ENCODE results near the gene FYTTD1.
A peak's percentile ranks its signal among the peaks of the same experiment; 100 is the strongest.

FYTTD1 gene

DNA sequence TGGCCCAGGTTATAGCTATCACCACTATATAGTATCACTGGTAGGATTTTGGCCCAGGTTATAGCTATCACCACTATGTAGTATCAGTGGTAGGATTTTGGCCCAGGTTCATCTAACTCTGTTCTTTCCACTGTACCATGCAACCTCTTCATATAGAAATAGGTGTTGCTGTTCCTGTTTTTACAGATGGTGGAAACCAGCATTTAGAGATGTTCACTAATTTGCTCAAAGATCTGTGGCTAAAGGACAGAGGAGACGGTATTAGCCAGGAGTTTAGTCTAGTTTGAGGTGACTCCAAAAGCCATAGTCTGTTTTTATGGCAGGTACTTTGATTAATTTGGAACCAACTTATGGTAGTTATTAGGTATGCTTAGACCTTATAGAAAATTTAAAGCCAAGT lies 44.4 kb downstream of the FYTTD1 start:
- H3K4me3 ChIP-seq (ENCODE audit: low read depth in 1 of 2, low read length in 2 of 2) = no peak overlapping the region
- no peaks in the 10 kb centered on the region for H3K27me3 ChIP-seq (ENCODE audit: low read depth, low read length)
- H3K4me1 ChIP-seq (ENCODE audit: control insufficient read depth in 1 of 2, insufficient read depth in 2 of 2, low read length in 2 of 2) = peaks cover 0 to 27% of the 10 kb centered on the region in 2 donors
- no peak overlapping the region for H3K27ac ChIP-seq (ENCODE audit: low read length)
- H3K36me3 ChIP-seq (ENCODE audit: control insufficient read depth in 1 of 2, insufficient read depth in 2 of 2, low read length in 2 of 2) = peaks cover 0 to 9% of the 10 kb centered on the region in 2 donors
- no peaks in the 10 kb centered on the region for H3K9me3 ChIP-seq (ENCODE audit: control insufficient read depth in 1 of 2, low read length in 2 of 2)

DNA sequence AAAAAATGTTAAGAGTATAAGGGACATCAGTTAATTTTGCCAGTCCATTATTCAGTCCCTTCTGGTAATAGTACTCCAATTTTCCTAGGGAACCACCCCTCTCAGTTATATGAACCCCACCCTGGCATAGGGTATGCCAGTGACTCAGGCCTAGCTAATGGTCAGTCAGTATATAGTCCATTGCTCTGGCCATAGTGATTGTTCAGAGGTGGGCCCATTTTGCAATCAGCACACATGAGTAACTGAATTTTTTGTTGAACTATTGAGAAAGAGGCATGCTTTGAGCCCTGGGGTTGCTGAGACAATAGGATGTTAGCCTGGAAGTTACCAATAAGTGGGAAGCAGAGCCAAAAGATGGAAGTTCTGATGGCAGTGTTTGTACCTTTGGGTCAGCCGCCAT lies 45.5 kb downstream of the FYTTD1 start:
- Histone ChIP-seq H3K27ac (ENCODE audit: low read length) (no peak overlapping the region), H3K4me3 (ENCODE audit: low read depth in 1 of 2, low read length in 2 of 2) (no peak overlapping the region), H3K4me1 (ENCODE audit: control insufficient read depth in 1 of 2, insufficient read depth in 2 of 2, low read length in 2 of 2) (peaks cover 0 to 29% of the 10 kb centered on the region in 2 donors), H3K36me3 (ENCODE audit: control insufficient read depth in 1 of 2, insufficient read depth in 2 of 2, low read length in 2 of 2) (peaks cover 0 to 9% of the 10 kb centered on the region in 2 donors), H3K27me3 (ENCODE audit: low read depth, low read length) (no peaks in the 10 kb centered on the region), H3K9me3 (ENCODE audit: control insufficient read depth in 1 of 2, low read length in 2 of 2) (no peaks in the 10 kb centered on the region)

DNA sequence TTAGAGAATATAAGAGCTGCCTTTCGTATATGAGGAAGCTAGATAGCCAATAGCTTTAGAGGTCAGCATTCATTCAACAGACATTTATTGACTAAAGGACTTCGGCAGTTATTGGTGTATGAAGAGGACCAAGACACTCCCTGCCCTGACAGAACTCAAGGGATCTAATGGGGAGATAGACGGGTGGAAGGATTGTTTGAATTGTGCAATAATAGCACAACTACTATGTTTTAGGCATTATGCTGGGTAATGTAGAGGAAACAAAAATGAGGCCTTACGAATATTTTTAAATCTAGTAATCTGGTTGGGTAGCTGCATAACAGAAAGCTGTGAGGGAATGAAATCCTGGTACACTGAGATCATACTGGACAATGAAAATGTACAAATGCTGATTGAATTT lies 46.4 kb downstream of the FYTTD1 start:
- peaks cover 0 to 8% of the 10 kb centered on the region in 2 donors for H3K36me3 ChIP-seq (ENCODE audit: control insufficient read depth in 1 of 2, insufficient read depth in 2 of 2, low read length in 2 of 2)
- H3K9me3 ChIP-seq (ENCODE audit: control insufficient read depth in 1 of 2, low read length in 2 of 2) = no peaks in the 10 kb centered on the region
- H3K4me1 ChIP-seq (ENCODE audit: control insufficient read depth in 1 of 2, insufficient read depth in 2 of 2, low read length in 2 of 2) = peaks cover 0 to 29% of the 10 kb centered on the region in 2 donors
- H3K4me3 ChIP-seq (ENCODE audit: low read depth in 1 of 2, low read length in 2 of 2) = no peak overlapping the region
- H3K27me3 ChIP-seq (ENCODE audit: low read depth, low read length) = no peaks in the 10 kb centered on the region
- H3K27ac ChIP-seq (ENCODE audit: low read length) = no peak overlapping the region

DNA sequence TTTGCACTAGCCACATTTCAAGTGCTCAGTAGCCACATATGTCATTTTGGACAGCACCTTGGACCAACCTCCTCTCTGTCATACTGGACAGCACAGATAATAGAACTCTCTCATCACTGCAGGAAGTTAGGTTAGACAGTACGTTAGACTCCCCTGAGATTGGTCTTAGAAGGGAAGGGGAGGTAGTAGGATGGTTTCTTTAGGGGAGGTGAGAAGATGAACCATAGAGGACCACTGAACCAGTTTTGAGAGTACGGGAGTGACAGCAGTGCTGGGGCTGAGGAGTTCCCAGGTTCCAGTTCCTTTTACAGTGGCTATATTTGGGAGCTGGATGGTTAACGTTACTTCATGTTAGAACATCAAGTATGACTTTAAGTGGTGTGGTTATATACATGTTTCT lies 49.2 kb downstream of the FYTTD1 start:
- H3K27ac ChIP-seq (ENCODE audit: low read length) = no peak overlapping the region
- no peaks in the 10 kb centered on the region for H3K9me3 ChIP-seq (ENCODE audit: control insufficient read depth in 1 of 2, low read length in 2 of 2)
- H3K36me3 ChIP-seq (ENCODE audit: control insufficient read depth in 1 of 2, insufficient read depth in 2 of 2, low read length in 2 of 2) = no peaks in the 10 kb centered on the region
- no peaks in the 10 kb centered on the region for H3K27me3 ChIP-seq (ENCODE audit: low read depth, low read length)
- peaks cover 0 to 25% of the 10 kb centered on the region in 2 donors for H3K4me1 ChIP-seq (ENCODE audit: control insufficient read depth in 1 of 2, insufficient read depth in 2 of 2, low read length in 2 of 2)
- H3K4me3 ChIP-seq (ENCODE audit: low read depth in 1 of 2, low read length in 2 of 2) = no peak overlapping the region

DNA sequence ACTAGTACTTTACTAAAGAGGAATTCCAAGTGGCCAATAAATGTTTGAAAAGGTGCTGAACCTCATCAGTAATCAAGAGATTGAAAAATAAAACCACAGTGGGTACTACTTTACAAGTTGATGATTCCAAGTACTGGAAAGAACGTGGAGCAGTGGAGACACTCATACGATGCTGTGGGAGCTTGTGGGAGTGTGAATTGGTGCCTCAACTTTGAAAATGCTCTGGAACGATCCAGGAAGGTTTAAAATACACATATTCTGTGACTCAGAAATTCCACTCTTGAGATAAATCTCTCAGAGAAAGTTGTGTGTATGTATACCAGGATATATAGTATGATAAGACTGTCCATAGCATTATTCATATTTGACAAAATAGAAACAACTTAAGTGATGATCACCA lies 50.7 kb downstream of the FYTTD1 start:
- H3K27ac ChIP-seq (ENCODE audit: low read length) = no peak overlapping the region
- H3K27me3 ChIP-seq (ENCODE audit: low read depth, low read length) = no peaks in the 10 kb centered on the region
- H3K36me3 ChIP-seq (ENCODE audit: control insufficient read depth in 1 of 2, insufficient read depth in 2 of 2, low read length in 2 of 2) = no peaks in the 10 kb centered on the region
- peaks cover 0 to 24% of the 10 kb centered on the region in 2 donors for H3K4me1 ChIP-seq (ENCODE audit: control insufficient read depth in 1 of 2, insufficient read depth in 2 of 2, low read length in 2 of 2)
- H3K9me3 ChIP-seq (ENCODE audit: control insufficient read depth in 1 of 2, low read length in 2 of 2) = no peaks in the 10 kb centered on the region
- no peak overlapping the region for H3K4me3 ChIP-seq (ENCODE audit: low read depth in 1 of 2, low read length in 2 of 2)

DNA sequence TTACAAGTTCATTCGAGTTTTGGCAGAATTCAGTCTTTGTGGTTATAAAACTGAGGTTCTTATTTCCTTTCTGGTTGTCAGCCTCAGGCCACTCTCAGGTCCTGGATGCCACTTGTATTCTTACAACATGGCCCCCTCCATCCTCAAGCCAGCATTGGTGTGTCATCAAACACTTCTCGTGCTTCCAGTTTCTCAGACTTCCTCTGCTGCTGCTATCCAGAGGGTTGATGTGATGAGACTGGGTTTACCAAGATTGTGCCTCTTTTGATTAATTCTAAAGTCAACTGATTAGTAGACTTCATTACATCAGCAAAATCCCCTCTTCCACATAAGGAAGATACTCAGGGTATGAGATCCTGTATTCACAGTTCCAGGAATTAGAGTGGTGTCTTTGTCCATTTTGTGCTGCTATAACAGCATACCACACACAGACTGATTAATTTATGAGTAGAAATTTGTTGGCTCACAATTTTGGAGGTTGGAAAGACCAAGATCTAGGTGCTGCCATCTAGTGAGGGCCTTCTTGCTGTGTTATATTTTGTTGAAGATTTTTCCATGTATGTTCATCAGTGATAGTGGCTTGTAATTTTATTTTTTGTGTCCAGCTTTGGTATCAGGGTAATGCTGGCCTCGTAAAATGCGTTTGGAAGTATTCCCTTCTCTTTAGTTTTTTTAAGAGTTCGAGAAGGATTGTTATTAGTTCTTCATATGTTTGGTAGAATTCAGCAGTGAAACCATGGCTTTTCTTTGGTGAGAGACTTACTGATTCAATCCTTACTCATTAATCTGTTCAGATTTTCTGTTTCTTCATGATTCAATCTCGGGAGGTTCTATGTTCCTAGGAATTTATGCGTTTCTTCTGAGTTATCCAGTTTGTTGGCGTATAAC lies 52.5 kb downstream of the FYTTD1 start:
- Histone ChIP-seq H3K4me3 (ENCODE audit: low read depth in 1 of 2, low read length in 2 of 2) (no peak overlapping the region), H3K9me3 (ENCODE audit: control insufficient read depth in 1 of 2, low read length in 2 of 2) (no peaks in the 10 kb centered on the region), H3K27ac (ENCODE audit: low read length) (peak overlapping the region; percentile 22), H3K36me3 (ENCODE audit: control insufficient read depth in 1 of 2, insufficient read depth in 2 of 2, low read length in 2 of 2) (no peaks in the 10 kb centered on the region), H3K4me1 (ENCODE audit: control insufficient read depth in 1 of 2, insufficient read depth in 2 of 2, low read length in 2 of 2) (peaks cover 0 to 23% of the 10 kb centered on the region in 2 donors), H3K27me3 (ENCODE audit: low read depth, low read length) (no peaks in the 10 kb centered on the region)

DNA sequence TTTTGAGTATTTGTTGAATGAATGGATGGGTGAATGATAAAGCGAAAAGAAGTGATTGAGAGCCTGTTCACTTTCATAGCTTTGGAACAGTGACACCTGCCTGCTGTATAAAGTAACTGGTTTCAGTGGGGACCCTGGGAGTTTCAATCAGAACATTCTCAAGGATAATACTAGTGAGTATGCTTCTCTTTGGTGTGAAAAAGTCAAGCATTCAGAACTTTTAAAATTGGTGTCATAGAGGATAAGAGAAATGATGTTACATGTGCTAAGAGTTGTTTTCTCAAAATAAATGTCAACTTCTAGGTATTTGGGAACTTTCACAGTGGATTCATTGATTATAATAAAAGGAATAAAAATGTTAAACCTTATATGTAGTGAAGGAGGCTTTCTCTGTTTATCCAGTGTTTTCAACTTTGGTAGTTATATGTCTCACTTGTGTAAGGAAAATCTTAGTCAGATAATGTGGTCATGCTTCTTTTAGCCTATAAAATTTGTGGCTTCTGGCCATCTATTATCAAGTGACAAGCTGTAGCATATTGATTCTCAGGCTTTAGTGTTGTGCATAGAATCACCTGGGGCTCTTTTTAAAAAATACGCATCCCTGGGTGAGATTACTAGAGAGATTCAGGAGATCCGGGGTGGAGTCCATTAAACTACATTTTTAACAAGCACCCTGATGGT lies 53.2 kb downstream of the FYTTD1 start:
- Histone ChIP-seq H3K27ac (ENCODE audit: low read length) (no peak overlapping the region), H3K4me3 (ENCODE audit: low read depth in 1 of 2, low read length in 2 of 2) (no peak overlapping the region), H3K36me3 (ENCODE audit: control insufficient read depth in 1 of 2, insufficient read depth in 2 of 2, low read length in 2 of 2) (no peaks in the 10 kb centered on the region), H3K4me1 (ENCODE audit: control insufficient read depth in 1 of 2, insufficient read depth in 2 of 2, low read length in 2 of 2) (peaks cover 0 to 24% of the 10 kb centered on the region in 2 donors), H3K9me3 (ENCODE audit: control insufficient read depth in 1 of 2, low read length in 2 of 2) (no peaks in the 10 kb centered on the region), H3K27me3 (ENCODE audit: low read depth, low read length) (no peaks in the 10 kb centered on the region)

DNA sequence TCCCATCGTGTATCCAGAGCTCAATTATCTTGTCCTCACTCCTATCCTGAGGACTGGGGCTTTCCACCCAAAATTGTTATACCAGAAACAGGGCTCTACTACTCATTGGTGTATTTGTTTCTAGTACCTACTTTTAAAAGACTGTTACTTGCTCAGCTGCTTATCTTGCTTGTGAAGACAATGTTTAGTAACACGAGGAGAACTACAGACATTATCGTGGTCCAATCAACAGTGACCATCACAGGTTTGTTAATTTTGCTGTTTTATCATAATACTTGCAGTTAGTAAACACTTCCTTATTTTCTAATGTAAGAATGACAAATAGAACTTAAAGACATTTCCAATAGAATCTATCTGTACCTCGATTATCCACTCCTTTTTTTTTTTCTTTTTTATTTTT lies 54.8 kb downstream of the FYTTD1 start:
- Histone ChIP-seq H3K4me1 (ENCODE audit: control insufficient read depth in 1 of 2, insufficient read depth in 2 of 2, low read length in 2 of 2) (peaks cover 2 to 28% of the 10 kb centered on the region in 2 donors), H3K36me3 (ENCODE audit: control insufficient read depth in 1 of 2, insufficient read depth in 2 of 2, low read length in 2 of 2) (no peaks in the 10 kb centered on the region), H3K4me3 (ENCODE audit: low read depth in 1 of 2, low read length in 2 of 2) (no peak overlapping the region), H3K27me3 (ENCODE audit: low read depth, low read length) (no peaks in the 10 kb centered on the region), H3K9me3 (ENCODE audit: control insufficient read depth in 1 of 2, low read length in 2 of 2) (no peaks in the 10 kb centered on the region), H3K27ac (ENCODE audit: low read length) (no peak overlapping the region)

DNA sequence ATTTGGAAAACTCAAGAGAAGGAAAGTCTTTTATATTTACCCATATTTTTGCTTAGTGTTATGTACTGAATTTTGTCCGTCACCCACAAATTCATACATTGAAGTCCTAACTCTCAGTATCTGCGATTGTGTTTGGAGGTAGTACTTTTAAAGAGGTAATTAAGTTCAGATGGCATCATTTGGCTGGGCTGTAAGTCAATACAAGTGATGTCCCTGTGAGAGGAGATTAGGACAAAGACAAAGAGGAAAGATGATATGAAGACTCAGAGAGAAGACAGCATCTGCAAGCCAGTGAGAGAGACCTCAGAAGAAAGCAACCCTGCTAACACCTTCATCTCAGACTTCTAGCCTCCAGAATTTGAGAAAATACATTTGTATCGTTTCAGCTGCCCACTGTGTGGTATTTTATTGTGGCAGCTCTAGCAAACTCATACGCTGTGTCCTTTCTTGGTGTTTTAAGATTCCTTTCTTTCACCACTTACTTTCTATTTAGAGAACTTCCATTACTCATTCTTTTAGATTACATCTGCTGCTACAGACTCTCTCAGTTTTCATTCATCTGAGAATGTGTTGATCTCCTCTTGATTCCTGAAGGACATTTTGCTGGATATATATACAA lies 58.4 kb downstream of the FYTTD1 start:
- H3K27ac ChIP-seq (ENCODE audit: low read length) = peak overlapping the region; percentile 77
- H3K27me3 ChIP-seq (ENCODE audit: low read depth, low read length) = no peaks in the 10 kb centered on the region
- H3K4me1 ChIP-seq (ENCODE audit: control insufficient read depth in 1 of 2, insufficient read depth in 2 of 2, low read length in 2 of 2) = peaks cover 4 to 27% of the 10 kb centered on the region in 2 donors

DNA sequence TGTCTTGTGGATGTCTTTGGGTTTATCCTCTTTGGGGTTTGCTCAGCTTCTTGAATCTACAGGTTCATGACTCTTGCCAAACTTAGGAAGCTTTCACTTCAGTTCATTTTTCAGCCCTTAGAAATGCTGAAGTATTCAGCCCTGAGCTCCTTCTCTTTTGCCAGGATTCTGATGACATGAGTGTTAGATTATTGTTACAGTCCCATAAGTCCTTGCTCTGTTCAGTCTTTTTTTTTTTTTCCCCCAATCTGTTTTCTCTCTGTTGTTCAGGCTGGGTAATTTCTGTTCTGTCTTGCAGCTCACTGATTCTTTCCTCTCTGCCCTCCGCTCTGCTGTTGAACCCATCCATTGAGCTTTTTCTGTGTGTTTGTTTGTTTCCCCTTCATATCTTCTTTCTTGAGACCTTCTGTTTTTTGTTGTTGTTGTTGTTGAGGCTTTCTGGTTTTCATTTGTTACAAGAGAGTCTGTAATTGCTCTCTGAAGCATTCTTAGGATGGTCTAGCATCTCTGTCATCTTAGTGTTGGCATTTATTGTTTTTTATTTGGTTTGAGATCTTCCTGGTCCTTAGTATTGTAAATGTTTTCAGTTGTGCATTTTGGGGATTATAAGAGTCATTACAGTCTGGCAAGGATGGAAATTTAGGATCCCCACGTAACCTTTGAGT lies 59.8 kb downstream of the FYTTD1 start:
- Histone ChIP-seq H3K27me3 (ENCODE audit: low read depth, low read length) (no peaks in the 10 kb centered on the region), H3K9me3 (ENCODE audit: control insufficient read depth in 1 of 2, low read length in 2 of 2) (no peaks in the 10 kb centered on the region), H3K4me1 (ENCODE audit: control insufficient read depth in 1 of 2, insufficient read depth in 2 of 2, low read length in 2 of 2) (peaks cover 4 to 25% of the 10 kb centered on the region in 2 donors), H3K4me3 (ENCODE audit: low read depth in 1 of 2, low read length in 2 of 2) (no peak overlapping the region), H3K36me3 (ENCODE audit: control insufficient read depth in 1 of 2, insufficient read depth in 2 of 2, low read length in 2 of 2) (no peaks in the 10 kb centered on the region), H3K27ac (ENCODE audit: low read length) (peak overlapping the region; percentile 78)

More for the DNA sequence above, 58.4 kb downstream of the FYTTD1 start:
- Histone ChIP-seq H3K36me3 (ENCODE audit: control insufficient read depth in 1 of 2, insufficient read depth in 2 of 2, low read length in 2 of 2) (no peaks in the 10 kb centered on the region), H3K4me3 (ENCODE audit: low read depth in 1 of 2, low read length in 2 of 2) (no peak overlapping the region), H3K9me3 (ENCODE audit: control insufficient read depth in 1 of 2, low read length in 2 of 2) (no peaks in the 10 kb centered on the region)

DNA sequence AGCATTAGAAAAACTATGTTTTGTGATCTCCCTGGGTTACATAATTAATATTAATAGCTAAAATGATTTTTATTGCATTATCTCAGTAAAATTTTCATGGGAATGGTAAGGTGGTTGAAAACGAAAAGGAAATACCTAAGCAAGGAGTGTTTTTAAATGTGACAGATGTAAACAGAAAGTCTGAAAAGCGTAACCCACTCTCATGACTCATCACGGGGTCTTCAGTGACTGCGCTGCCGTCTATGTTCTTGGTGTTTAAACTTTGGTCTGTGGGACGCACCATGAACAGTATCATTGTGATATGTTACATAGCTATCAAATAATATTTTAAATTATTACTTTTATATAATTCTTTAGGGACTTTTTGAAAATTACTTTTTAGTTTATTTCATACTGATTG lies 61.2 kb downstream of the FYTTD1 start:
- Histone ChIP-seq H3K36me3 (ENCODE audit: control insufficient read depth in 1 of 2, insufficient read depth in 2 of 2, low read length in 2 of 2) (no peaks in the 10 kb centered on the region), H3K9me3 (ENCODE audit: control insufficient read depth in 1 of 2, low read length in 2 of 2) (no peaks in the 10 kb centered on the region), H3K27me3 (ENCODE audit: low read depth, low read length) (no peaks in the 10 kb centered on the region), H3K27ac (ENCODE audit: low read length) (no peak overlapping the region), H3K4me3 (ENCODE audit: low read depth in 1 of 2, low read length in 2 of 2) (no peak overlapping the region), H3K4me1 (ENCODE audit: control insufficient read depth in 1 of 2, insufficient read depth in 2 of 2, low read length in 2 of 2) (peaks cover 4 to 25% of the 10 kb centered on the region in 2 donors)

Data from muscle layer of duodenum (tissue), 2 donors.